Activated B cell treated with CpG ODN at 0.5 μM for 24 hours (primary cell): ENCODE measurements around the gene ZNF446. TPM values are rescaled to one million over a fixed set of nuclear protein-coding genes. Genes with fewer than 3 reads are reported as not detected.

ENCODE experiments used
- ATAC-seq: fragments of 200-7000 bp; cut with Tn5 transposase; one replicate; pipeline ENCODE4 v1.10.0; 2021; ENCODE audit warnings: low read depth, mild to moderate bottlenecking, moderate library complexity
- CTCF ChIA-PET: fragments of 350-600 bp; sonication (Branson Sonifier 250); formaldehyde crosslinking; loops from one replicate; lab custom pipeline; 2021; ENCODE audit warnings: antibody characterized with exemption; lab: Charles Lee
- POLR2A ChIA-PET: fragments of 350-600 bp; sonication (Branson Sonifier 250); formaldehyde crosslinking; loops from one replicate; lab custom pipeline; 2021; ENCODE audit warnings: antibody characterized with exemption; lab: Charles Lee
- DNase-seq: peaks from one replicate; pipeline ENCODE4 v3.0.0; 2022
- H3K27ac Mint-ChIP-seq: one replicate; pipeline ENCODE4 v1.8.0; 2020; ENCODE audit warnings: mixed read lengths
- H3K27me3 Mint-ChIP-seq: one replicate; pipeline ENCODE4 v1.8.0; 2021; ENCODE audit warnings: mixed read lengths
- H3K36me3 Mint-ChIP-seq: one replicate; pipeline ENCODE4 v1.8.0; 2021; ENCODE audit warnings: low read depth, mixed read lengths
- H3K4me1 Mint-ChIP-seq: one replicate; pipeline ENCODE4 v1.8.0; 2021; ENCODE audit warnings: mixed read lengths
- H3K4me3 Mint-ChIP-seq: one replicate; pipeline ENCODE4 v1.8.0; 2020; ENCODE audit warnings: mild to moderate bottlenecking, mixed read lengths
- H3K9me3 Mint-ChIP-seq: one replicate; pipeline ENCODE4 v1.8.0; 2020; ENCODE audit warnings: mixed read lengths
- CTCF ChIP-seq: fragments of 200-600 bp; IDR thresholded peaks from one replicate; pipeline ENCODE4 v1.8.0; 2022; ENCODE audit warnings: antibody characterized with exemption, mild to moderate bottlenecking
- intact Hi-C: fragments of 100-400 bp; cut with micrococcal nuclease; formaldehyde crosslinking; loops from one replicate; pipeline ENCODE4 v1.15.1; 2024
- total RNA-seq: library from RNA; stranded (reverse); gene quantifications from 2 replicates; pipeline ENCODE4 v1.2.3, GENCODE V29; 2022

Gene ZNF446
- total RNA-seq, 1 donor from 2014 or later: 9.6 TPM

GRCh38 chr19:58529405-58529804 lies 53.3 kb downstream of the ZNF446 start:
- H3K27me3 Mint-ChIP-seq: no peaks in the 10 kb centered on the region
- H3K27ac Mint-ChIP-seq: no peak overlapping the region
- no peaks in the 10 kb centered on the region for H3K36me3 Mint-ChIP-seq
- CTCF ChIA-PET: no interaction called here
- POLR2A ChIA-PET: interaction anchor here (0.6 to 1.3 kb wide), 2 partner anchors 14 to 1515 kb away, joined by 3 to 4 read pairs; partner anchors contain the start of gene TRIM28
- H3K4me3 Mint-ChIP-seq: no peak overlapping the region
- ATAC-seq (no peak), DNase-seq (no peak)
- no peaks in the 10 kb centered on the region for H3K9me3 Mint-ChIP-seq
- no peak for TF ChIP-seq CTCF
- H3K4me1 Mint-ChIP-seq: peaks cover 25% of the 10 kb centered on the region
- intact Hi-C loops: no loop called here

Other genes starting within 250 kb of the ZNF446 start
- 45.2 and 61.7 TPM in 2 replicates for gene ZNF544, start 247.4 kb upstream of the ZNF446 start, total RNA-seq
- 4.7 and 5.3 TPM in 2 replicates for gene ZNF8, start 197.4 kb upstream of the ZNF446 start, total RNA-seq
- 61.4 and 74.3 TPM in 2 replicates for gene ERVK3-1, start 171.0 kb upstream of the ZNF446 start, total RNA-seq
- gene ZSCAN22, start 149.4 kb upstream of the ZNF446 start, total RNA-seq: 4.7 and 4.8 TPM in 2 replicates
- gene A1BG, start 122.9 kb upstream of the ZNF446 start, total RNA-seq: 21.8 and 26.8 TPM in 2 replicates
- gene ZNF497, start 113.6 kb upstream of the ZNF446 start, total RNA-seq: 1.7 and 2.1 TPM in 2 replicates
- 3.1 and 3.5 TPM in 2 replicates for gene ZNF837, start 95.3 kb upstream of the ZNF446 start, total RNA-seq
- 1,982 and 2,193 TPM in 2 replicates for gene RPS5, start 89.1 kb upstream of the ZNF446 start, total RNA-seq
- gene RNF225, start 80.7 kb upstream of the ZNF446 start, total RNA-seq: 0.44 TPM in 1 of 2 replicates, not detected in the other
- gene ZNF584, start 67.7 kb upstream of the ZNF446 start, total RNA-seq: 8.6 and 9.6 TPM in 2 replicates
- gene ZNF132, start 36.2 kb upstream of the ZNF446 start, total RNA-seq: 9.2 and 10.4 TPM in 2 replicates
- gene ZNF324B, start 24.7 kb upstream of the ZNF446 start, total RNA-seq: 11.1 and 11.7 TPM in 2 replicates
- gene ZNF324, start 9.3 kb upstream of the ZNF446 start, total RNA-seq: 11.8 and 13.1 TPM in 2 replicates
- gene SLC27A5, start 35.6 kb downstream of the ZNF446 start, total RNA-seq: 8.0 and 10.2 TPM in 2 replicates
- 18.0 and 20.2 TPM in 2 replicates for gene ZBTB45, start 43.5 kb downstream of the ZNF446 start, total RNA-seq
- gene TRIM28, start 67.7 kb downstream of the ZNF446 start, total RNA-seq: 380 and 407 TPM in 2 replicates
- 95.6 and 96.3 TPM in 2 replicates for gene CHMP2A, start 78.8 kb downstream of the ZNF446 start, total RNA-seq
- 55.1 and 66.7 TPM in 2 replicates for gene UBE2M, start 82.3 kb downstream of the ZNF446 start, total RNA-seq
- gene MZF1, start 97.0 kb downstream of the ZNF446 start, total RNA-seq: 41.9 and 54.5 TPM in 2 replicates